ENCODE data around the gene KLHL40.

Gene KLHL40

DNA sequence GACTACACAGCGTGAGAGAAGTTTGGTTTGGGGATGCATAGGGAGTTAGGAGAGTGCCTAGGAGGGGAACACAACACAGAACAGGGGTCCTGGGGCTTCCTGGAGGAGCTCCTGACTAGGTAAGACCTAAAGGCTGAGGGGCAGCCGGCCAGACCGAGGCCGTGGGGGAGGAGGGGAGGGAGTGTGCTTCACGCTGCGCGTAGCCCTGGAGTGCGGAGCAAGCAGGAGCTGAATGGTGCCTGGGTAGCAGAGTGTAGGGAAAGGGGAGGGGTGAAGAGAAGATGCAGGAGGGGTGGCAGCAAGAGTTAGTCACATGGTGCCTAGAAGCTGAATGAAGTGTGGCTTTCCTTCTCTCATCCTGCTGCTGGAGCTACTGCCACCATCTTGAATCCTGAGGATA is 49.7 kb downstream of the KLHL40 start:
- Histone ChIP-seq H3K79me2 (ENCODE audit: insufficient read depth, low read length) (no peaks in the 10 kb centered on the region), H3K27me3 (ENCODE audit: insufficient read depth, low read length, poor library complexity) (no peaks in the 10 kb centered on the region), H3K27ac (ENCODE audit: low read length) (no peak overlapping the region), H3K4me2 (ENCODE audit: insufficient read depth, low read length) (no peak overlapping the region), H2AFZ (ENCODE audit: low read depth, low read length) (no peak overlapping the region), H3K4me1 (ENCODE audit: insufficient read depth, low read length) (no peaks in the 10 kb centered on the region), H3K9me3 (ENCODE audit: insufficient read depth, low read length, severe bottlenecking) (no peaks in the 10 kb centered on the region), H3K36me3 (ENCODE audit: insufficient read depth, low read length) (no peaks in the 10 kb centered on the region), H3K9ac (ENCODE audit: low read depth, low read length) (no peak overlapping the region), H4K20me1 (ENCODE audit: insufficient read depth, low read length) (no peaks in the 10 kb centered on the region), H3K4me3 (ENCODE audit: low read depth in 1 of 2, low read length in 2 of 2) (no peak overlapping the region)
- DNase-seq (no peak), ATAC-seq (ENCODE audit: insufficient read depth, low read depth) (no peak)
- no peak for TF ChIP-seq EZH2 (IDR thresholded peaks at IDR 0.05; ENCODE audit: borderline replicate concordance, low read depth, low read length, severe bottlenecking)
- no peak for TF ChIP-seq CTCF (IDR thresholded peaks at IDR 0.05; ENCODE audit: borderline replicate concordance, extremely low read depth, low read length, poor library complexity, severe bottlenecking)

- H3K79me2 ChIP-seq (ENCODE audit: insufficient read depth, low read length), result no peaks in the 10 kb centered on the region
- no peak overlapping the region for H2AFZ ChIP-seq (ENCODE audit: low read depth, low read length)
- H3K27me3 ChIP-seq (ENCODE audit: insufficient read depth, low read length, poor library complexity), result no peaks in the 10 kb centered on the region
- H3K4me1 ChIP-seq (ENCODE audit: insufficient read depth, low read length), result no peaks in the 10 kb centered on the region
- H3K9ac ChIP-seq (ENCODE audit: low read depth, low read length), result no peak overlapping the region
- H4K20me1 ChIP-seq (ENCODE audit: insufficient read depth, low read length), result no peaks in the 10 kb centered on the region
- DNase-seq, result no peak
- no peaks in the 10 kb centered on the region for H3K9me3 ChIP-seq (ENCODE audit: insufficient read depth, low read length, severe bottlenecking)
- no peaks in the 10 kb centered on the region for H3K36me3 ChIP-seq (ENCODE audit: insufficient read depth, low read length)
- no peak overlapping the region for H3K4me2 ChIP-seq (ENCODE audit: insufficient read depth, low read length)
- H3K4me3 ChIP-seq (ENCODE audit: low read depth in 1 of 2, low read length in 2 of 2), result no peak overlapping the region
- H3K27ac ChIP-seq (ENCODE audit: low read length), result no peak overlapping the region
- no peak for TF ChIP-seq EZH2 (IDR thresholded peaks at IDR 0.05; ENCODE audit: borderline replicate concordance, low read depth, low read length, severe bottlenecking)
- TF ChIP-seq CTCF (IDR thresholded peaks at IDR 0.05; ENCODE audit: borderline replicate concordance, extremely low read depth, low read length, poor library complexity, severe bottlenecking), result no peak
- no peak for ATAC-seq (ENCODE audit: insufficient read depth, low read depth)
These were observed 50.3 kb downstream of the KLHL40 start for GRCh38 chr3:42735615-42736014.

- no peak for DNase-seq
These were observed 50.7 kb downstream of the KLHL40 start for GRCh38 chr3:42736081-42736480.

More at GRCh38 chr3:42736081-42736480, 50.7 kb downstream of the KLHL40 start:
- no peaks in the 10 kb centered on the region for H3K27me3 ChIP-seq (ENCODE audit: insufficient read depth, low read length, poor library complexity)
- H4K20me1 ChIP-seq (ENCODE audit: insufficient read depth, low read length), result no peaks in the 10 kb centered on the region
- no peak overlapping the region for H3K4me3 ChIP-seq (ENCODE audit: low read depth in 1 of 2, low read length in 2 of 2)
- TF ChIP-seq CTCF (IDR thresholded peaks at IDR 0.05; ENCODE audit: borderline replicate concordance, extremely low read depth, low read length, poor library complexity, severe bottlenecking) (no peak), EZH2 (IDR thresholded peaks at IDR 0.05; ENCODE audit: borderline replicate concordance, low read depth, low read length, severe bottlenecking) (no peak)
- no peak overlapping the region for H3K4me2 ChIP-seq (ENCODE audit: insufficient read depth, low read length)
- no peak for ATAC-seq (ENCODE audit: insufficient read depth, low read depth)
- H3K36me3 ChIP-seq (ENCODE audit: insufficient read depth, low read length), result no peaks in the 10 kb centered on the region
- H3K9me3 ChIP-seq (ENCODE audit: insufficient read depth, low read length, severe bottlenecking), result no peaks in the 10 kb centered on the region
- H2AFZ ChIP-seq (ENCODE audit: low read depth, low read length), result no peak overlapping the region
- H3K27ac ChIP-seq (ENCODE audit: low read length), result no peak overlapping the region
- no peaks in the 10 kb centered on the region for H3K79me2 ChIP-seq (ENCODE audit: insufficient read depth, low read length)
- no peaks in the 10 kb centered on the region for H3K4me1 ChIP-seq (ENCODE audit: insufficient read depth, low read length)
- no peak overlapping the region for H3K9ac ChIP-seq (ENCODE audit: low read depth, low read length)

Measured in DND-41 (cell line).